ENCODE measurements around the gene SLIT1.

DNA sequence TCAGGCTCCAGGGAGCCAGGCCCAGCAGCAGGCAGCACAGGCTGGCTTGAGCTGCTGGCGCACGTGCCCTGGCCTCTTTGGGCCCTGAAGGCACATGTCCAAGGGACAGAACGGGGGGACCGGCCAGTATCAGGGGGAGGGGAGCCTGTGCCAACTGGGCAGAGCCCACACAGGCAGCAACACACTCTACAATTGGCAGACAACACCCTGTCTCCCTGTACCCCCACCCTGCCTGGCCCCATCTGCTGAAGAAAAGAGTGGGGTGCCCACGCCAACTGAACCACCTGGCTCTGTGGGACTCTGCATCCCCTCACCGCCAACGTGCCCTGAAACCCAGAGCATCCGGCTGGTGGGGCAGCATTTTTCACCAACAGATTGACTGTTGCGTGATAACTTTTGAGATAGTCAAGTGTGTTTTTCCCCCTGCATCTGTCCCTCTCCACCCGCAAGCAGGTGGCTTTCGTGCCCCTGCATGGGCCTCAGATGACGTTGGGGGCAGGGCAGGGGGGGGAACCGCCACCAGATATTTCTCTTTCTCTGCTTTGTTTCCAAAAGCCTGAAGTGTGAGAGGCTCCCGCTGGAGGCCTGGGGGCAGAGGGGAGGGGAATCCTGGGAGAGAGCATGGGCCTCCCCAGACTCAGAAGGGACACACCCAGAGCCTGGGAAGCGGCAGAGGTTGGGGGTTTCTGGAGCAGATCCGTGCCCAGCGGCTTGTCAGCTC is 21.8 kb downstream of the SLIT1 start:
- TF ChIP-seq, protein P1, sequence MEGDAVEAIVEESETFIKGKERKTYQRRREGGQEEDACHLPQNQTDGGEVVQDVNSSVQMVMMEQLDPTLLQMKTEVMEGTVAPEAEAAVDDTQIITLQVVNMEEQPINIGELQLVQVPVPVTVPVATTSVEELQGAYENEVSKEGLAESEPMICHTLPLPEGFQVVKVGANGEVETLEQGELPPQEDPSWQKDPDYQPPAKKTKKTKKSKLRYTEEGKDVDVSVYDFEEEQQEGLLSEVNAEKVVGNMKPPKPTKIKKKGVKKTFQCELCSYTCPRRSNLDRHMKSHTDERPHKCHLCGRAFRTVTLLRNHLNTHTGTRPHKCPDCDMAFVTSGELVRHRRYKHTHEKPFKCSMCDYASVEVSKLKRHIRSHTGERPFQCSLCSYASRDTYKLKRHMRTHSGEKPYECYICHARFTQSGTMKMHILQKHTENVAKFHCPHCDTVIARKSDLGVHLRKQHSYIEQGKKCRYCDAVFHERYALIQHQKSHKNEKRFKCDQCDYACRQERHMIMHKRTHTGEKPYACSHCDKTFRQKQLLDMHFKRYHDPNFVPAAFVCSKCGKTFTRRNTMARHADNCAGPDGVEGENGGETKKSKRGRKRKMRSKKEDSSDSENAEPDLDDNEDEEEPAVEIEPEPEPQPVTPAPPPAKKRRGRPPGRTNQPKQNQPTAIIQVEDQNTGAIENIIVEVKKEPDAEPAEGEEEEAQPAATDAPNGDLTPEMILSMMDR (IDR thresholded peaks at IDR 0.05): no peak
- no peak for TF ChIP-seq POLR2A (IDR thresholded peaks at IDR 0.05)

Data from adrenal gland (tissue), 5 donors.